Activated CD4-positive, alpha-beta memory T cell treated with anti-CD3 and anti-CD28 coated beads for 36 hours (primary cell): ENCODE data around the gene KCP. TPM values are rescaled to one million over a fixed set of nuclear protein-coding genes. Genes with fewer than 3 reads are reported as not detected.
A peak's percentile ranks its signal among the peaks of the same experiment; 100 is the strongest.

Experiments used
- CTCF ChIA-PET: fragments of 350-600 bp; sonication (Branson Sonifier 250); formaldehyde crosslinking; loops from one replicate; lab custom pipeline; 2021; ENCODE audit warnings: antibody characterized with exemption, inconsistent platforms; lab: Charles Lee
- POLR2A ChIA-PET: fragments of 350-600 bp; sonication (Branson Sonifier 250); formaldehyde crosslinking; loops from one replicate; lab custom pipeline; 2021; ENCODE audit warnings: antibody characterized with exemption; lab: Charles Lee
- DNase-seq: peaks from one replicate; pipeline ENCODE4 v3.0.0-alpha.2; 2020
- H3K27ac Mint-ChIP-seq: one replicate; pipeline ENCODE4 v1.8.0; 2021; ENCODE audit warnings: mixed read lengths
- H3K27me3 Mint-ChIP-seq: one replicate; pipeline ENCODE4 v1.8.0; 2021; ENCODE audit warnings: mixed read lengths
- H3K36me3 Mint-ChIP-seq: one replicate; pipeline ENCODE4 v1.8.0; 2021; ENCODE audit warnings: mixed read lengths
- H3K4me1 Mint-ChIP-seq: one replicate; pipeline ENCODE4 v1.8.0; 2021; ENCODE audit warnings: low read depth, mixed read lengths
- H3K4me3 Mint-ChIP-seq: one replicate; pipeline ENCODE4 v1.8.0; 2021; ENCODE audit warnings: mild to moderate bottlenecking, mixed read lengths
- H3K9me3 Mint-ChIP-seq: one replicate; pipeline ENCODE4 v1.8.0; 2021; ENCODE audit warnings: mixed read lengths
- intact Hi-C: fragments of 100-400 bp; cut with micrococcal nuclease; formaldehyde crosslinking; loops from one replicate; pipeline ENCODE4 v1.15.1; 2023
- total RNA-seq, 2 experiments: library from RNA; stranded (reverse); gene quantifications; one replicate each; pipeline ENCODE4 v1.2.3, GENCODE V29; 2021

The KCP gene
- total RNA-seq, 2 experiments from 2014 or later, result 0.05 to 0.12 TPM

DNA sequence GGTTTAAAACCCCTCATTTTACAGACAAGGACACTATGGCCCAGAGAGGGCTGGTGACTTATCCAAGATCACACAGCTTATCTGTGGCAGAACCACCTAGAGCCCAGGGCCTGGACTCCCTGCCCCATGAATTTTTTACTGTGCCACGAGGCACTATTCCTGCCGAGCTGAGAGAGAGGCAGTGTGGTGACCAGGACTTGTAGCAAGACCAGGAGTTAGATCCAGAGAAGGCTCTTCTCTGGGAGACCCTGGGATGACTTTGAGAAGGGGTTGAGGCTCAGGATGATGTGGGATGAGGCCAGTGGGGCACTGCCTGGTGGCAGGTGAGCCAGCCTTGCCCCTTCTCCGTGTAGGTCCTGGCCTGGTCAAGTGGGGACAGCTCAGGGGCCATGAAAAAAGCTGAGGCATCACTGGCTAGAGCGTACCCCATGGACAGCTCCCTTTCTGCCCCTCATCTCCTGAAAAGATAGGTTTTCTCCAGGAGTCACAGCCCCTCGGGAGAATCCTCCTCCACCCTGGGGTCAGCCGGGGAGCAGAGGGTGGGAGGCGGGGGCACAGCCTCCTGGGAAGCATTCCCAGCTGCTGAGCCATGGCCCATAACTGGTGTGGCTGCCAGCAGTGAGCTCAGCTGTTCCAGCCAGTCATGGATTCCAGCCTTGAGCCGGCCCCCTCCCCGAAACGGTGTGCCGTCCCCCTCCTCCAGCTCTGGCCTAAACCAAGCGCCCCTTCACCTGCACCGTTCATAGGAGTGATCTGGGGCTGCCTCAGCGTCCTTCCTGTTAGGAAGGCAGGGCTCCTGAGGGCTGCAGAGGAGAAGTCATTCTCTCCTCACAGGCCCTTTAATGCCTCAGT, 74.5 kb downstream of the KCP start:
- Mint-ChIP-seq H3K27me3 (peaks cover 6% of the 10 kb centered on the region), H3K9me3 (no peaks in the 10 kb centered on the region), H3K4me3 (no peak overlapping the region), H3K36me3 (no peaks in the 10 kb centered on the region), H3K4me1 (peaks cover 3% of the 10 kb centered on the region), H3K27ac (no peak overlapping the region)
- POLR2A ChIA-PET, result no interaction called here
- CTCF ChIA-PET, result interaction anchor here (1.5 kb wide), 1 partner anchor 44 kb away, joined by 3 read pairs; no protein-coding TSS in a partner anchor
- no peak for DNase-seq
- intact Hi-C loops, result no loop called here

DNA sequence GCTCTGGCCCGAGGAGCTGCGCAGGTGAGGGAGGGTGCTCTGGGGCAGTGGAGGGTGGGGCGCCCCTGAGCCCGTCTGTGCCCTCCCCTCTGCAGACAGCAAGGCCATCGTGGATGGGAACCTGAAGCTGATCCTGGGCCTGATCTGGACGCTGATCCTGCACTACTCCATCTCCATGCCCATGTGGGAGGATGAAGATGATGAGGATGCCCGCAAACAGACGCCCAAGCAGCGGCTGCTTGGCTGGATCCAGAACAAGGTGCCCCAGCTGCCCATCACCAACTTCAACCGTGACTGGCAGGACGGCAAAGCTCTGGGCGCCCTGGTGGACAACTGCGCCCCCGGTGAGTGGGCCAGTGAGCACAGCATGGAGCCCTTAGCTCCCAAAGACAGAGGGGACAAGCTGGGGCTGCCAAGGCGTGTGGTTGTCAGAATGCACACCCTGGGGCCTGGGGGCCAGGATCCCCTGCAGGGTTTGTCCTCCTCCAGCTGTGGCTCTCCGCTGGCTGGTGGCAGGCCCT, 75.2 kb downstream of the KCP start:
- ChIA-PET CTCF (interaction anchor here (1.5 to 1.8 kb wide), 2 partner anchors 45 to 48 kb away, joined by 3 to 6 read pairs; no protein-coding TSS in a partner anchor), POLR2A (no interaction called here)
- no peak for DNase-seq
- Mint-ChIP-seq H3K27me3 (peaks cover 12% of the 10 kb centered on the region), H3K36me3 (no peaks in the 10 kb centered on the region), H3K9me3 (no peaks in the 10 kb centered on the region), H3K27ac (no peak overlapping the region), H3K4me1 (peaks cover 8% of the 10 kb centered on the region), H3K4me3 (no peak overlapping the region)
- intact Hi-C loops, result no loop called here

DNA sequence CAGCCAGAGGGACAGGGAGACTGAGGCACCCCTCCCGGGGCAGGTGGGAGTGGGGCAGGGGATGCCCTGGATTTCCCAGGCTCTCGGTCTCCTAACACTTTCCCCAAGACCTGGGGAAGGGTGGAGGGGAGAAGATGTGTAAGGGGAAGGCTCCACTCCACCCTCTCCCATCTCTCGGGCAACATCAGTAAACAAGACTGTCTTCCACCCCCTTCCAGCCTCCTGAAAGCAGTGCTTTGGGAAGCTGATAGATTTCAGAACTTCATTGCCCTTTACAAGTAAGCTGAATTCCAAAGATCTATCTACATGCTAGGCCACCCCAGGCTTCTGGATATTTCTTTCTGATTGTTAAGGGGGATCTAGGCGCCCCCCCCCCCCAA, 76.6 kb downstream of the KCP start:
- Mint-ChIP-seq H3K27me3 (peaks cover 20% of the 10 kb centered on the region), H3K4me1 (peaks cover 11% of the 10 kb centered on the region), H3K9me3 (no peaks in the 10 kb centered on the region), H3K27ac (no peak overlapping the region), H3K36me3 (no peaks in the 10 kb centered on the region), H3K4me3 (no peak overlapping the region)
- intact Hi-C loops, result no loop called here
- no peak for DNase-seq
- CTCF ChIA-PET, result interaction anchor here (1.3 to 1.8 kb wide), 2 partner anchors 9 to 49 kb away, joined by 6 to 8 read pairs; no protein-coding TSS in a partner anchor
- POLR2A ChIA-PET, result no interaction called here

DNA sequence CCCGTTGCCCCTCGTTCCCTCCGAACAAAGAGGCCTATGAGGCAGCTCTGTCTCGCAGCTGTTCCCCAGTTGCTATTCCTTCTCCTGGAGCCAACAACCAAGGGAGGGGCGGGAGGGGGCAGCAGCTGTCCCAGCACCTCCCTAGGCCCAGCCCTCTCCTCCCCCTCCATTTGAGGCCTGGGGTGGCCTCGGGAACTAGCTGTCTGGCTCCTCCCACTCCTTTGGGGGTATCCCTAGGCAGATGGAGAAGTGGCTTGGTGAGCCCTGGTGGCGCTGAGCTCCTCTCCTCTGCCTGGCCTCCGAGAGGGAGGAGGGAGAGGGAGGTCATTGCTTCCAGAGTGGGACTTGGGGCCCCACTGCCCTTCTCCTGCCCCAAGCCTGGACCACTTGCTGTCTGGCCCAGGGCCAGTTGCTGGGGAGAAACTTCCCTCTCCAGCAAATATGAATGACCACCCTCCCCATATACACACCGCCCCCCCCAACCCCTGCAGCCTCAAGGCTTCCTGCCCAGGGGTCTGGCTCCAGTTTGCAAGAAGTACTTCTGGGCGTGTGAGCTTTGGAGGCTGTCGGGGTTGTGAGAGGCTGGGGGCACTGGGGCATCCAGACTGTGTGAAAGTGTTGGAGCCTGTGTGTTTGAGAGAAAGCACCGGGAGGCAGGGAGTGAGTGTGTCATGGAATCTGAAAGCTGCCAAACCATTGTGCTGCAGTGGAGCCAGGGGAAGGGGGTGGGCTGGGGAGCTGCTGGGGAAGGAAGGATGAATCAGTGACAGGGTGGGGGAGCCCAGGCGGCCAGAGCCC, 77.2 kb downstream of the KCP start:
- H3K36me3 Mint-ChIP-seq, result no peaks in the 10 kb centered on the region
- H3K9me3 Mint-ChIP-seq, result no peaks in the 10 kb centered on the region
- peaks cover 11% of the 10 kb centered on the region for H3K4me1 Mint-ChIP-seq
- ChIA-PET CTCF (interaction anchor here (1.3 to 2.9 kb wide), 4 partner anchors 9 to 50 kb away, joined by 6 to 14 read pairs (median 8); no protein-coding TSS in a partner anchor), POLR2A (no interaction called here)
- intact Hi-C loops, result no loop called here
- DNase-seq, result no peak
- no peak overlapping the region for H3K27ac Mint-ChIP-seq
- no peak overlapping the region for H3K4me3 Mint-ChIP-seq
- peaks cover 25% of the 10 kb centered on the region for H3K27me3 Mint-ChIP-seq

DNA sequence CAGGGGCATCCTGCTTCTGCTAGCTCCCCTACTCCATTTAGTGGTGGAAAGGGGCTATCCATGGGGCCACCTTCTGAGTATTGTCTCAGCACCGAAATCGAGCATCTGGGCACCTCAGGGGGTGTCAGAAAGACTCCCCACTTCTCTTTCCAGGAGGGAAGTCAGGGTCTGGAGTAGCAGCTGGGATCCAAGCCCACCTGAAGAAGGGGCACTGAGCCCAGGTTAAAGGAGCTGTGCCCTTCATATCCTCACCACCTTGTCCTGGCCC, 77.7 kb downstream of the KCP start:
- Mint-ChIP-seq H3K4me3 (no peak overlapping the region), H3K27me3 (peaks cover 30% of the 10 kb centered on the region), H3K36me3 (no peaks in the 10 kb centered on the region), H3K27ac (no peak overlapping the region), H3K4me1 (peaks cover 11% of the 10 kb centered on the region), H3K9me3 (no peaks in the 10 kb centered on the region)
- ChIA-PET CTCF (interaction anchor here (1.5 to 2.9 kb wide), 2 partner anchors 10 to 51 kb away, joined by 7 to 14 read pairs; no protein-coding TSS in a partner anchor), POLR2A (no interaction called here)
- intact Hi-C loops, result no loop called here
- DNase-seq, result no peak

DNA sequence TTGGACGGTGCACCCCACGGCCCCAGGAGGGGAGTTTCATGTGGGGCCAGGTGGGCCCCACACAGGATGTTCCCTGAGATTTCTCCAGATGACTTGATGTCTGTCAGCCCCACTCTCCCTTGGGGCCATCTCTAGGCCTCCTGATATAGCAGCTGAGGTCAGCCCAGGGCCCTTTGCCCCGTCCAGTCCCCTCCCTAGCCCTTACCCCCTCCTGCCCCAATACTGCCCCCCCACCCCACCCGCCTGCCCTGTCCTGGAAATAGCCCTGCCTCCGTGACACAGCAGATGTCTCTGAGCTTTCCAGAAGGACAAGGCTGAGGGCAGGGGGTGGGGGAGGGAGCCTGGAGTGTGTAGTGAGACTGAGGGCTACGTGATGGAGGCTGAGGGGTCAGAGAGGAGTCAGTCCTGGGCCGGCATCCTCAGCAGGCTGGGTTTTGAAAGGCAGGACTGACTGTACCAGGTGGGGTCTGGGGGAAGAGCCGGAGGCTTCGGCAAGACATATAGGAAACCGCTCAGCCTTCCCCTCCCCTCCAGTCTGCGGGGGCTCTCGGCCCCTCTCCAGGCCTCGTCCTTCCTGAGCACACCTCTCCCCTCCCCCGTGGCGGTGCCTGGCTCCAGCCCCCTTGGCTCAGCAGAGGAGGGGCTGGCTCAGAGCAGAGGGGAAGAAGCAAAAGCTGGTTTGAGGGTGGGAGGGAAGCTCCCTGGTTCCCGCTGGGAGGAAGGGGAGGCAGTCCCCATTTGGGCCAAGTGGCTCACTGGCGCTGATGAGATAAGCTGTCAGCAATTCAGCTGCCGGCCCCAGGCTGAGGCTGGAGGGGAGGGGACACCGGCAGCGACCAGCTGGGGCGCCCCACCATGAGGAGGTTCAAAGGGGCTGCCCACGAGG, 78.3 kb downstream of the KCP start:
- Mint-ChIP-seq H3K9me3 (no peaks in the 10 kb centered on the region), H3K27me3 (peaks cover 32% of the 10 kb centered on the region), H3K36me3 (no peaks in the 10 kb centered on the region), H3K4me1 (peaks cover 11% of the 10 kb centered on the region), H3K4me3 (no peak overlapping the region), H3K27ac (no peak overlapping the region)
- no peak for DNase-seq
- ChIA-PET CTCF (interaction anchor here (1.5 to 2.9 kb wide), 3 partner anchors 10 to 51 kb away, joined by 6 to 14 read pairs (median 7); partner anchors contain the start of gene ATP6V1F), POLR2A (no interaction called here)
- intact Hi-C loops, result no loop called here

DNA sequence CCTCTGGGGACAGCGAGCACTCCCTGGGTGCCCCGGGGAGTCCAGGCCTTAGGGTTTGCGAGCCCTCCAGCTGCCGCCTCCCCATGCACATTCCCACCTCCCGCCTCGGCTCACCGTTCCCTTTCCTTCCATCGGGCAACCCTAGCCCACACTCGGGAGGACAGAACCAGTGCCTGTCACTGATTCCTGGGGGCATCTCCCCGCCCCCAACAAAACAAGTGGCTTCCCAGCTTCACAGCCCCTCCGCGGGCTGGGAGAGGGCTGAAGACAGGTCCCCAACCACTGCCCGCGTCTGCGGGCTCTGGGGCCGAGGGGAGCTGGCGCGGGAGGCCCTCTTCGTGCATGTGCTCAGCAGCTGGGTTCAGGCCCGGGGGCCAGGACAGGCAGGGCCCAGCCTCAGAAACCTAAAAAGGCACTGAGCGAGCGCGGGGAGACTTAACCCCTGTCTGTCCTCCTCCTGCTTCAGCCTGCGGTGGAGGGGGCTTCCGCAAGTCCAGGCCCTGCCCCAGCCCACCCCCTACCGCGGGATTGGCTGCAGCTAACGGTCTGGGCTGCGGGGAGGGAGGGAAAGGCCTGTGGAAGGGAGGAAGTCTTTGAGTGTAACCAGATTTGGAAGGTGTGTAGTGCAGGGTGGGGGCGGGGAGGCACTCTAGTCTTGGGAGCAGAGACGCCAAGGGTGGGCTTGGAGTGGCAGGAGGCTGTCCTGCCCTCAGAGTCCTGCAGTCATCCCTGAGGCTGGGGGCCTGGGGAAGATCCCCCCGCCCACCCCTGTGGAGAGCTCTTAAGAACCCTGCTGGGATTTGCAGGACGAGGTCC, 79.1 kb downstream of the KCP start:
- no peak for DNase-seq

DNA sequence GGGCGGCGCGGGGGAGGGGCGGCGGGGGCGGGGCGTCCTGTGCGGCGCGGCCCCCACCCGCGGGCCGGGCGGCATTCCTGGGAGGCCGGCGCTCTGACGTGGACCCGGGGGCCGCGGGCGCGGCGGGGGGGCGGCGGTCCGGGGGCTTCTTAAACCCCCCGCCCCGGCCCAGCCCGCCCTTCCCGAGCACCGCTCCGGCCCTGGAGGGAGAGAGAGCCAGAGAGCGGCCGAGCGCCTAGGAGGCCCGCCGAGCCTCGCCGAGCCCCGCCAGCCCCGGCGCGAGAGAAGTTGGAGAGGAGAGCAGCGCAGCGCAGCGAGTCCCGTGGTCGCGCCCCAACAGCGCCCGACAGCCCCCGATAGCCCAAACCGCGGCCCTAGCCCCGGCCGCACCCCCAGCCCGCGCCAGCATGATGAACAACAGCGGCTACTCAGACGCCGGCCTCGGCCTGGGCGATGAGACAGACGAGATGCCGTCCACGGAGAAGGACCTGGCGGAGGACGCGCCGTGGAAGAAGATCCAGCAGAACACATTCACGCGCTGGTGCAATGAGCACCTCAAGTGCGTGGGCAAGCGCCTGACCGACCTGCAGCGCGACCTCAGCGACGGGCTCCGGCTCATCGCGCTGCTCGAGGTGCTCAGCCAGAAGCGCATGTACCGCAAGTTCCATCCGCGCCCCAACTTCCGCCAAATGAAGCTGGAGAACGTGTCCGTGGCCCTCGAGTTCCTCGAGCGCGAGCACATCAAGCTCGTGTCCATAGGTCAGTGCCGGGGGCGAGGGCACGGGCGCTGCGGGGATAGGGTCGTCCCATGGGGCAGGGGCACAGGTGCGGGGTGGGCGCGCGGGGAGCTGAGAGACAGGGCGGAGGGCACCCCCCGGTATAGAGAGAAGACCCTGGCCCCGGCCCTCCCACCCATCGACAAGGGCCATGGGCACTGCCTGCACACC, 80.0 kb downstream of the KCP start, which contains the start of gene FLNC:
Gene FLNC (plus strand): TSS at position 176 of the 947 bp plus-strand sequence. CDS start 232 bp downstream, at position 408.
- peak; percentile 51 for DNase-seq
- peak within 1 kb of the TSS; percentile 45 for H3K4me3 Mint-ChIP-seq
- H3K27me3 Mint-ChIP-seq, result peaks cover 38% of the 10 kb centered on the region
- no peaks in the 10 kb centered on the region for H3K9me3 Mint-ChIP-seq
- POLR2A ChIA-PET, result no interaction called here
- CTCF ChIA-PET, result interaction anchor here (1.0 to 2.9 kb wide), 3 partner anchors 11 to 53 kb away, joined by 3 to 14 read pairs (median 6); partner anchors contain the start of gene ATP6V1F
- H3K36me3 Mint-ChIP-seq, result no peaks in the 10 kb centered on the region
- no peak within 1 kb of the TSS for H3K27ac Mint-ChIP-seq
- H3K4me1 Mint-ChIP-seq, result peaks cover 11% of the 10 kb centered on the region
- intact Hi-C loops, result no loop called here

More for the DNA sequence above, 79.1 kb downstream of the KCP start:
- peaks cover 38% of the 10 kb centered on the region for H3K27me3 Mint-ChIP-seq
- H3K4me1 Mint-ChIP-seq, result peaks cover 11% of the 10 kb centered on the region
- intact Hi-C loops, result no loop called here
- ChIA-PET POLR2A (no interaction called here), CTCF (interaction anchor here (1.0 to 2.9 kb wide), 4 partner anchors 10 to 52 kb away, joined by 3 to 14 read pairs (median 6); partner anchors contain the start of gene ATP6V1F)
- H3K9me3 Mint-ChIP-seq, result no peaks in the 10 kb centered on the region
- no peak overlapping the region for H3K4me3 Mint-ChIP-seq
- H3K36me3 Mint-ChIP-seq, result no peaks in the 10 kb centered on the region
- H3K27ac Mint-ChIP-seq, result no peak overlapping the region

DNA sequence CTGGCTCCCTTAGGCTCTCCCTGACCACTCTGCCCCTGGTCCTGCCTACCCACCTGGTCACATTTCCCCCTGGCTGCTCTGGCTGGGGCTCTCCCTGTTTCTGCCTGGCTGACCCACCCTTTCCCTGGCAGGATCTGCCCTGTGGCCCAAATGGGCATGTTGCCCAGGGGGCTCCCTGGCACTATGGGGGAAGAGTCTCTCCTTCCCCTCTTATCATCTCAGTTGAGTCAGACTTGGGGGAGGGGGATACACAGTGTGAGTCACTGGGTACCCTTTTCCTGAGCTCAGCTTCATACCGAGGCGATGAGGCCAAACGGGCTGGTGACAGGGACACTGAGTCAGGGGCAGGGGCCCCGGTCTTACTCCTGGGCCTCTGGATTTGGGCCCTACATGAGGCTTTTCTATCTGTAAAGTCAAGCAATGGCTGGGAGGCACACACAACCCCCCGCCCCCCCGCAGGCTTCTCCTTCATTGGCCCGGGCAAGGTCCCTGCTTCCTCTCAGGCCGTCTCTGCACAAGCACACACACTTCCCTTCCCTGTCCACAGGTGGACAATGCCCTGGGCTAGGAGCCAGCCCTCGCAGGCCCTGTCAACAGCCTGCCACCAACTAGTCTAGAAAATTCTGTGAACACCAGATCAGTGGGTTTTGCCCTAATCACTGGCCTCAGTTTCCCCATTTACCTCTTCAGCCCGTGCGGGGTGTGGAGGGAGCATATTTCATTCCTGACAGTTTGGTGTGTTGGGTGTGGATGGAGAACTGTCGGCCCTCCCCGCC, 80.9 kb downstream of the KCP start:
- ChIA-PET CTCF (no interaction called here), POLR2A (no interaction called here)
- no peaks in the 10 kb centered on the region for H3K9me3 Mint-ChIP-seq
- intact Hi-C loops, result no loop called here
- no peak overlapping the region for H3K4me3 Mint-ChIP-seq
- H3K27me3 Mint-ChIP-seq, result peaks cover 38% of the 10 kb centered on the region
- H3K36me3 Mint-ChIP-seq, result no peaks in the 10 kb centered on the region
- no peak overlapping the region for H3K27ac Mint-ChIP-seq
- H3K4me1 Mint-ChIP-seq, result peaks cover 11% of the 10 kb centered on the region
- no peak for DNase-seq
